ENCODE results near the gene CTRL.
A peak's percentile ranks its signal among the peaks of the same experiment; 100 is the strongest.
"Not testable (repeated sequence)": the region's sequence is repeated elsewhere in the genome, so short reads cannot be mapped to it uniquely, and the experiment has no call there.

The CTRL gene

GRCh38 chr16:67943619-67944504 is 12.2 kb upstream of the CTRL start, which contains the start of gene LCAT:
Gene LCAT (minus strand): TSS chr16:67944120. CDS start chr16:67944101, 19 bp downstream.
- Histone ChIP-seq H3K4me3 (ENCODE audit: low read depth, low read length) (no peak within 1 kb of the TSS), H3K4me1 (ENCODE audit: control insufficient read depth, insufficient read depth, low read length) (no peaks in the 10 kb centered on the region), H3K9me3 (ENCODE audit: control insufficient read depth, insufficient read depth, low read length) (no peaks in the 10 kb centered on the region), H3K27me3 (ENCODE audit: control insufficient read depth, insufficient read depth, low read length) (no peaks in the 10 kb centered on the region), H3K36me3 (ENCODE audit: control insufficient read depth, insufficient read depth, low read length) (peaks cover 44% of the 10 kb centered on the region), H3K9ac (ENCODE audit: low read depth, low read length) (no peak within 1 kb of the TSS)

- Histone ChIP-seq H3K4me3 (ENCODE audit: low read depth, low read length) (no peak overlapping the region), H3K4me1 (ENCODE audit: control insufficient read depth, insufficient read depth, low read length) (no peaks in the 10 kb centered on the region), H3K9ac (ENCODE audit: low read depth, low read length) (no peak overlapping the region), H3K9me3 (ENCODE audit: control insufficient read depth, insufficient read depth, low read length) (no peaks in the 10 kb centered on the region), H3K36me3 (ENCODE audit: control insufficient read depth, insufficient read depth, low read length) (peaks cover 41% of the 10 kb centered on the region), H3K27me3 (ENCODE audit: control insufficient read depth, insufficient read depth, low read length) (no peaks in the 10 kb centered on the region)
These were observed 11.6 kb upstream of the CTRL start for GRCh38 chr16:67943256-67943618.

- H3K9ac ChIP-seq (ENCODE audit: low read depth, low read length), result no peak overlapping the region
- H3K9me3 ChIP-seq (ENCODE audit: control insufficient read depth, insufficient read depth, low read length), result no peaks in the 10 kb centered on the region
- H3K4me3 ChIP-seq (ENCODE audit: low read depth, low read length), result no peak overlapping the region
- H3K4me1 ChIP-seq (ENCODE audit: control insufficient read depth, insufficient read depth, low read length), result no peaks in the 10 kb centered on the region
- no peaks in the 10 kb centered on the region for H3K27me3 ChIP-seq (ENCODE audit: control insufficient read depth, insufficient read depth, low read length)
- peaks cover 35% of the 10 kb centered on the region for H3K36me3 ChIP-seq (ENCODE audit: control insufficient read depth, insufficient read depth, low read length)
These were observed 11.0 kb upstream of the CTRL start for GRCh38 chr16:67942510-67943255.

GRCh38 chr16:67942200-67942509 is 10.5 kb upstream of the CTRL start:
- H3K36me3 ChIP-seq (ENCODE audit: control insufficient read depth, insufficient read depth, low read length), result peaks cover 30% of the 10 kb centered on the region
- H3K4me3 ChIP-seq (ENCODE audit: low read depth, low read length), result no peak overlapping the region
- no peak overlapping the region for H3K9ac ChIP-seq (ENCODE audit: low read depth, low read length)
- no peaks in the 10 kb centered on the region for H3K9me3 ChIP-seq (ENCODE audit: control insufficient read depth, insufficient read depth, low read length)
- peaks cover 1% of the 10 kb centered on the region for H3K4me1 ChIP-seq (ENCODE audit: control insufficient read depth, insufficient read depth, low read length)
- H3K27me3 ChIP-seq (ENCODE audit: control insufficient read depth, insufficient read depth, low read length), result no peaks in the 10 kb centered on the region

GRCh38 chr16:67941469-67942199 is 10.0 kb upstream of the CTRL start:
- Histone ChIP-seq H3K9me3 (ENCODE audit: control insufficient read depth, insufficient read depth, low read length) (no peaks in the 10 kb centered on the region), H3K9ac (ENCODE audit: low read depth, low read length) (no peak overlapping the region), H3K4me3 (ENCODE audit: low read depth, low read length) (no peak overlapping the region), H3K27me3 (ENCODE audit: control insufficient read depth, insufficient read depth, low read length) (no peaks in the 10 kb centered on the region), H3K36me3 (ENCODE audit: control insufficient read depth, insufficient read depth, low read length) (peaks cover 25% of the 10 kb centered on the region), H3K4me1 (ENCODE audit: control insufficient read depth, insufficient read depth, low read length) (peaks cover 5% of the 10 kb centered on the region)

- no peak overlapping the region for H3K4me3 ChIP-seq (ENCODE audit: low read depth, low read length)
- peaks cover 20% of the 10 kb centered on the region for H3K36me3 ChIP-seq (ENCODE audit: control insufficient read depth, insufficient read depth, low read length)
- H3K4me1 ChIP-seq (ENCODE audit: control insufficient read depth, insufficient read depth, low read length), result peaks cover 5% of the 10 kb centered on the region
- H3K27me3 ChIP-seq (ENCODE audit: control insufficient read depth, insufficient read depth, low read length), result no peaks in the 10 kb centered on the region
- H3K9ac ChIP-seq (ENCODE audit: low read depth, low read length), result no peak overlapping the region
- no peaks in the 10 kb centered on the region for H3K9me3 ChIP-seq (ENCODE audit: control insufficient read depth, insufficient read depth, low read length)
These were observed 8.9 kb upstream of the CTRL start for GRCh38 chr16:67940446-67941089.

GRCh38 chr16:67939507-67940445 is 8.1 kb upstream of the CTRL start:
- H3K4me1 ChIP-seq (ENCODE audit: control insufficient read depth, insufficient read depth, low read length), result peaks cover 5% of the 10 kb centered on the region
- H3K36me3 ChIP-seq (ENCODE audit: control insufficient read depth, insufficient read depth, low read length), result peaks cover 12% of the 10 kb centered on the region
- H3K9ac ChIP-seq (ENCODE audit: low read depth, low read length), result no peak overlapping the region
- H3K9me3 ChIP-seq (ENCODE audit: control insufficient read depth, insufficient read depth, low read length), result no peaks in the 10 kb centered on the region
- no peaks in the 10 kb centered on the region for H3K27me3 ChIP-seq (ENCODE audit: control insufficient read depth, insufficient read depth, low read length)
- H3K4me3 ChIP-seq (ENCODE audit: low read depth, low read length), result no peak overlapping the region

- H3K27me3 ChIP-seq (ENCODE audit: control insufficient read depth, insufficient read depth, low read length); H3K9me3 ChIP-seq (ENCODE audit: control insufficient read depth, insufficient read depth, low read length); H3K4me1 ChIP-seq (ENCODE audit: control insufficient read depth, insufficient read depth, low read length); H3K9ac ChIP-seq (ENCODE audit: low read depth, low read length); H3K36me3 ChIP-seq (ENCODE audit: control insufficient read depth, insufficient read depth, low read length); H3K4me3 ChIP-seq (ENCODE audit: low read depth, low read length): not testable (repeated sequence)
These were observed 6.1 kb upstream of the CTRL start for GRCh38 chr16:67937713-67938112.

- H3K27me3 ChIP-seq (ENCODE audit: control insufficient read depth, insufficient read depth, low read length), result no peaks in the 10 kb centered on the region
- peak overlapping the region; percentile 99 for H3K4me3 ChIP-seq (ENCODE audit: low read depth, low read length)
- peaks cover 7% of the 10 kb centered on the region for H3K36me3 ChIP-seq (ENCODE audit: control insufficient read depth, insufficient read depth, low read length)
- peaks cover 8% of the 10 kb centered on the region for H3K4me1 ChIP-seq (ENCODE audit: control insufficient read depth, insufficient read depth, low read length)
- H3K9ac ChIP-seq (ENCODE audit: low read depth, low read length), result peak overlapping the region; percentile 97
- no peaks in the 10 kb centered on the region for H3K9me3 ChIP-seq (ENCODE audit: control insufficient read depth, insufficient read depth, low read length)
These were observed 5.4 kb upstream of the CTRL start for GRCh38 chr16:67936880-67937605.

- Histone ChIP-seq H3K36me3 (ENCODE audit: control insufficient read depth, insufficient read depth, low read length) (peaks cover 7% of the 10 kb centered on the region), H3K9me3 (ENCODE audit: control insufficient read depth, insufficient read depth, low read length) (no peaks in the 10 kb centered on the region), H3K4me3 (ENCODE audit: low read depth, low read length) (peak within 1 kb of the TSS; percentile 99), H3K4me1 (ENCODE audit: control insufficient read depth, insufficient read depth, low read length) (peaks cover 8% of the 10 kb centered on the region), H3K27me3 (ENCODE audit: control insufficient read depth, insufficient read depth, low read length) (no peaks in the 10 kb centered on the region), H3K9ac (ENCODE audit: low read depth, low read length) (peak within 1 kb of the TSS; percentile 97)
These were observed 4.6 kb upstream of the CTRL start, which contains the start of gene PSMB10 for GRCh38 chr16:67936124-67936879. Gene PSMB10 (minus strand): TSS chr16:67936850. CDS start chr16:67936749, 101 bp downstream.
